GM23338 (cell line): ENCODE data around the gene COL18A1.

Source experiments
- CREB1 ChIP-seq: fragments of 250-450 bp; sonication (Bioruptor Pico); IDR thresholded peaks from 2 replicates; pipeline ENCODE4 v1.5.0; 2020; ENCODE audit warnings: low read depth, mild to moderate bottlenecking, moderate library complexity
- CTCF ChIP-seq, 2 experiments: fragments of 200-600 bp in 1 of 2; sonication (generic) in 1 of 2; conservative IDR thresholded peaks; 2 replicates each; pipeline versions ENCODE4 v1.5.1 to v1.6.1; 2016 to 2017; ENCODE audit warnings: antibody characterized with exemption in 2 of 2, low read depth in 2 of 2, mild to moderate bottlenecking in 2 of 2, moderate library complexity in 1 of 2
- EZH2 ChIP-seq: fragments of 200-600 bp; sonication (generic); IDR thresholded peaks from one replicate; pipeline ENCODE4 v1.8.0; 2017; ENCODE audit warnings: antibody characterized with exemption, mild to moderate bottlenecking, low read depth; ENCODE audit not compliant: unreplicated experiment
- EZH2phosphoT487 ChIP-seq: fragments of 200-600 bp; sonication (generic); IDR thresholded peaks from one replicate; pipeline ENCODE4 v1.8.1; 2018; ENCODE audit warnings: antibody characterized with exemption; ENCODE audit not compliant: unreplicated experiment
- JUNB ChIP-seq: IDR thresholded peaks from one replicate; pipeline ENCODE4 v1.6.1; 2016; ENCODE audit warnings: antibody characterized with exemption; ENCODE audit not compliant: unreplicated experiment
- POLR2AphosphoS5 ChIP-seq: IDR thresholded peaks from 2 replicates; pipeline ENCODE4 v1.6.1; 2016; ENCODE audit warnings: antibody characterized with exemption, low read depth
- ZNF114 ChIP-seq: fragments of 250-450 bp; sonication (Bioruptor Pico); IDR thresholded peaks from 2 replicates; pipeline ENCODE4 v1.5.0; 2020; ENCODE audit warnings: mild to moderate bottlenecking, moderate library complexity
- ZNF462 ChIP-seq: fragments of 250-450 bp; sonication (Bioruptor Pico); IDR thresholded peaks from 2 replicates; pipeline ENCODE4 v1.5.0; 2020; ENCODE audit warnings: mild to moderate bottlenecking, moderate library complexity
- TF ChIP-seq, protein P1 (sequence below): IDR thresholded peaks from one replicate; pipeline ENCODE4 v1.6.1; 2018; ENCODE audit warnings: antibody characterized with exemption; ENCODE audit not compliant: unreplicated experiment
- TF ChIP-seq, protein P2 (sequence below): IDR thresholded peaks from 2 replicates; pipeline ENCODE4 v1.6.1; 2016; ENCODE audit warnings: antibody characterized with exemption

DNA sequence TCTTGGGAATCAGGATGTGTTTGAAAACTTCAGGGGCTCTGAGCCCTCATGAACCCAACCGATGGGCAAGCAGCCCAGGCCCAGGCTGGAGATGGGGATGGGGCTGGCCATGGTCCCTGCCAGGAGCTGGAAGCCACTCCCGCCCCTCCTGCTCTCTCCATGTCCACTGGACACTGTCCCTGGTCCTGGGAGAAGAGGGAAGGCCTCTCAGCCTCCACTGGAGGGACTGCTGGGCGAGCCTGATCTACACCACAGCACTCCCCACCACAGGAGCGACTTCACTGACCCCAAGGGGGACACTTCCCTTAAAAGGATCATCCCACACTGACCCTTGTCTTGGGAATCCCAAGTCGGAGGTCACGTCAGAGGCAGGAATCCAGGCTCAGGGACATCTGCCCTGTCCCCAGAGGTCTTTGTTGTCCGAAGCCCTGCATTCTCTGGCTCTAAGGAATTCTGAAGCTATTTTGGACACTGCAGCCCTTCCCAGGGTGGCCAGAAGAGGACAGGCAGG is 16.9 kb upstream of the COL18A1 start:
- TF ChIP-seq CTCF (conservative IDR thresholded peaks at IDR 0.05; ENCODE audit: low read depth in 2 of 2): no peak
- no peak for TF ChIP-seq EZH2phosphoT487
- no peak for TF ChIP-seq EZH2
- no peak for TF ChIP-seq POLR2AphosphoS5
- TF ChIP-seq, protein P1, sequence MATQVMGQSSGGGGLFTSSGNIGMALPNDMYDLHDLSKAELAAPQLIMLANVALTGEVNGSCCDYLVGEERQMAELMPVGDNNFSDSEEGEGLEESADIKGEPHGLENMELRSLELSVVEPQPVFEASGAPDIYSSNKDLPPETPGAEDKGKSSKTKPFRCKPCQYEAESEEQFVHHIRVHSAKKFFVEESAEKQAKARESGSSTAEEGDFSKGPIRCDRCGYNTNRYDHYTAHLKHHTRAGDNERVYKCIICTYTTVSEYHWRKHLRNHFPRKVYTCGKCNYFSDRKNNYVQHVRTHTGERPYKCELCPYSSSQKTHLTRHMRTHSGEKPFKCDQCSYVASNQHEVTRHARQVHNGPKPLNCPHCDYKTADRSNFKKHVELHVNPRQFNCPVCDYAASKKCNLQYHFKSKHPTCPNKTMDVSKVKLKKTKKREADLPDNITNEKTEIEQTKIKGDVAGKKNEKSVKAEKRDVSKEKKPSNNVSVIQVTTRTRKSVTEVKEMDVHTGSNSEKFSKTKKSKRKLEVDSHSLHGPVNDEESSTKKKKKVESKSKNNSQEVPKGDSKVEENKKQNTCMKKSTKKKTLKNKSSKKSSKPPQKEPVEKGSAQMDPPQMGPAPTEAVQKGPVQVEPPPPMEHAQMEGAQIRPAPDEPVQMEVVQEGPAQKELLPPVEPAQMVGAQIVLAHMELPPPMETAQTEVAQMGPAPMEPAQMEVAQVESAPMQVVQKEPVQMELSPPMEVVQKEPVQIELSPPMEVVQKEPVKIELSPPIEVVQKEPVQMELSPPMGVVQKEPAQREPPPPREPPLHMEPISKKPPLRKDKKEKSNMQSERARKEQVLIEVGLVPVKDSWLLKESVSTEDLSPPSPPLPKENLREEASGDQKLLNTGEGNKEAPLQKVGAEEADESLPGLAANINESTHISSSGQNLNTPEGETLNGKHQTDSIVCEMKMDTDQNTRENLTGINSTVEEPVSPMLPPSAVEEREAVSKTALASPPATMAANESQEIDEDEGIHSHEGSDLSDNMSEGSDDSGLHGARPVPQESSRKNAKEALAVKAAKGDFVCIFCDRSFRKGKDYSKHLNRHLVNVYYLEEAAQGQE: no peak
- no peak for TF ChIP-seq CREB1 (CRISPR knock-in tag)
- TF ChIP-seq ZNF114 (CRISPR knock-in tag): no peak
- TF ChIP-seq JUNB: no peak
- TF ChIP-seq, protein P2, sequence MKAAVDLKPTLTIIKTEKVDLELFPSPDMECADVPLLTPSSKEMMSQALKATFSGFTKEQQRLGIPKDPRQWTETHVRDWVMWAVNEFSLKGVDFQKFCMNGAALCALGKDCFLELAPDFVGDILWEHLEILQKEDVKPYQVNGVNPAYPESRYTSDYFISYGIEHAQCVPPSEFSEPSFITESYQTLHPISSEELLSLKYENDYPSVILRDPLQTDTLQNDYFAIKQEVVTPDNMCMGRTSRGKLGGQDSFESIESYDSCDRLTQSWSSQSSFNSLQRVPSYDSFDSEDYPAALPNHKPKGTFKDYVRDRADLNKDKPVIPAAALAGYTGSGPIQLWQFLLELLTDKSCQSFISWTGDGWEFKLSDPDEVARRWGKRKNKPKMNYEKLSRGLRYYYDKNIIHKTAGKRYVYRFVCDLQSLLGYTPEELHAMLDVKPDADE: no peak
- TF ChIP-seq ZNF462: no peak
